ENCODE measurements around the gene RASSF3.
"Not testable (repeated sequence)": the region's sequence is repeated elsewhere in the genome, so short reads cannot be mapped to it uniquely, and the experiment has no call there.

RASSF3 gene

DNA sequence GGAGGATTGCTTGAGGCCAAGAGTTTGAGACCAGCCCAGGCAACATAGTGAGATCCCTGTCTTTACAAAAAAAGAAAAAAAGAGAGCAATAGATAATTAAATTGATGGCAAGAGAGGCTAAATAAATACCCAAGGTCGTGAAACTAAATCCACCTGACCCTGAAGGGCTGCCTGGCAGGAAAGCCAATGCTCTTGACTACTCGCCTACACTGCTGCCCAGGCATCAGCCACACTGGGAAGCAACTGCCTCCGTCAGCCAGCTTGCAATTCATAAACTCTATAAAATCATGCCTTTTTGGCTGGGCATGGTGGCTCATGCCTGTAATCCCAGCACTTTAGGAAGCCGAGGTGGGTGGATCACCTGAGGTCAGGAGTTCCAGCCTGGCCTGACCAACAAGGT lies 31.7 kb upstream of the RASSF3 start:
- TF ChIP-seq CTCF (IDR thresholded peaks at IDR 0.05; ENCODE audit: insufficient read depth, low read length, missing control alignments) = no peak
- H3K4me3 ChIP-seq (ENCODE audit: low read depth, low read length) = no peak overlapping the region
- no peak for DNase-seq (ENCODE audit: low read depth, low spot score)
- POLR2A ChIA-PET = no interaction called here
- CTCF ChIA-PET = interaction anchor here (1.1 kb wide), 1 partner anchor 27 kb away, joined by 3 read pairs; no protein-coding TSS in a partner anchor

GRCh38 chr12:64580681-64581080 lies 29.6 kb upstream of the RASSF3 start:
- ChIA-PET CTCF (no interaction called here), POLR2A (no interaction called here)

GRCh38 chr12:64582114-64582513 lies 28.2 kb upstream of the RASSF3 start:
- CTCF ChIA-PET = interaction anchor here (1.0 to 2.1 kb wide), 4 partner anchors 9 to 134 kb away, joined by 3 to 8 read pairs (median 3); no protein-coding TSS in a partner anchor
- POLR2A ChIA-PET = no interaction called here
- TF ChIP-seq CTCF (IDR thresholded peaks at IDR 0.05; ENCODE audit: insufficient read depth, low read length, missing control alignments) = no peak

More at GRCh38 chr12:64580681-64581080, 29.6 kb upstream of the RASSF3 start:
- H3K4me3 ChIP-seq (ENCODE audit: low read depth, low read length) = no peak overlapping the region
- DNase-seq (ENCODE audit: low read depth, low spot score) = no peak
- no peak for TF ChIP-seq CTCF (IDR thresholded peaks at IDR 0.05; ENCODE audit: insufficient read depth, low read length, missing control alignments)

DNA sequence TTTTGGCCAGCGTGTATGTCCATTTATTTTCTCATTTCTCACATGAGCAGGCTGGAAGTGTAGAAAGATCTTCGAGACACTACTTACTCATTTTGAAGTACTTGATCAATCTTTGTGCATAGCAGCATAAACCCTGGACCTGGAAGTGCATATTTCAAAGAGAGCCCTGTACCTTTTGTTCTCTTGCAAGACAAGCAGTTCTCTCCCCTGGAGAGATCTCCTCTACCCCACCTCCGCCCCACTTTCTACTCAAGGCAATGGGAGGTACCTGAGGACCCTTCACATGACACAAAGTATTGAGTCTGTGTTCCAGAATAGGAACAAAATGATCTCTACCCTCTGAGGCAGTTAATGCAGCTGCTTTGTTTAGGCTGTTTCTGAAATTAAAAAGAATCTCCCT lies 27.4 kb upstream of the RASSF3 start:
- POLR2A ChIA-PET = no interaction called here
- TF ChIP-seq CTCF (IDR thresholded peaks at IDR 0.05; ENCODE audit: insufficient read depth, low read length, missing control alignments) = no peak
- CTCF ChIA-PET = interaction anchor here (1.0 to 2.1 kb wide), 2 partner anchors 34 to 115 kb away, joined by 3 to 8 read pairs; no protein-coding TSS in a partner anchor
- no peak for DNase-seq (ENCODE audit: low read depth, low spot score)
- H3K4me3 ChIP-seq (ENCODE audit: low read depth, low read length) = no peak overlapping the region

More at GRCh38 chr12:64582114-64582513, 28.2 kb upstream of the RASSF3 start:
- no peak for DNase-seq (ENCODE audit: low read depth, low spot score)
- no peak overlapping the region for H3K4me3 ChIP-seq (ENCODE audit: low read depth, low read length)

DNA sequence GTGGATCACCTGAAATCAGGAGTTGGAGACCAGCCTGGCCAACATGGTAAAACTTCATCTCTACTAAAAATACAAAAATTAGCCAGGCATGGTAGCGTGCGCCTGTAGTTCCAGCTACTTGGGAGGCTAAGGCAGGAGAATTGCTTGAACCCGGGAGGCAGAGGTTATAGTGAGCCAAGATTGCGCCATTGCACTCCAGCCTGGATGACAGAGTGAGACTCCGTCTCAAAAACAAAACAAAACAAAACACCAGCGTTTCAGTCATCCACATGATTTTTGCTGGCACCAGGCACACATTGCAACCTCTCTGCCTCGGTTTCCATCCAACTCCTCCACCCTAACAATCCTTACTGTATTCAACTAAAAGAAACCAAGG lies 26.9 kb upstream of the RASSF3 start:
- DNase-seq (ENCODE audit: low read depth, low spot score); POLR2A ChIA-PET; H3K4me3 ChIP-seq (ENCODE audit: low read depth, low read length): not testable (repeated sequence)
- CTCF ChIA-PET = interaction anchor here (0.8 to 2.1 kb wide), 3 partner anchors 9 to 114 kb away, joined by 3 to 8 read pairs (median 3); no protein-coding TSS in a partner anchor

DNA sequence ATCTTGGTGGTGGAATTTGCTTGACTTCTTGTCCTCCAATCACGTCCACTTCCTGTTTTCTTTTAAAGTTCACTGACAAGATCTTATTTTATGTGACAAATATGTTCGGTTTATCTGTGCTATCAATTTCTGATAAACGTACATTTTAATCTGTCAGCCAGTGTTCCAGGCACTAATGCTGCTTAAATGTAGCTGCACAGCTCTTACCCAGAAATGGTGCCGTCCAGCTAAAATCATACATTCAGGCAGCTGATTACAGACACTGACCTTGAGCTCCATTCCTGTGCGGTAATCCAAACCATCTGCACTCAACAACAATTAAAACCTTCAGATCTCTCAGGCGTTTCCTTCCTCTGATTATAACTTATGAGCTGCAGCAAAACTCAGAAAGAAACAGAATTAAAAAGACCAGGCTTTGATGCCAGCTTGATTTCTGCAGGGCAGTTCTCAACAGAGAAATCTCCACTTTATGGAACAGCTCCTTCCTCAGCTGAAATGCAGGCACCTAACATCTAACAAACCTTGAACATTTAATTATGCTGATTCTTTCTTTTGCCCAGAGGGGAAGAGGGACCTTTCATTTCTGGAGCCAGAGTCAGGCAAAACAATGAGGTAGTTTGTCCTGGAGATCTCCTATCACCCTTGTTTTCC lies 26.4 kb upstream of the RASSF3 start:
- TF ChIP-seq CTCF (IDR thresholded peaks at IDR 0.05; ENCODE audit: insufficient read depth, low read length, missing control alignments) = no peak

DNA sequence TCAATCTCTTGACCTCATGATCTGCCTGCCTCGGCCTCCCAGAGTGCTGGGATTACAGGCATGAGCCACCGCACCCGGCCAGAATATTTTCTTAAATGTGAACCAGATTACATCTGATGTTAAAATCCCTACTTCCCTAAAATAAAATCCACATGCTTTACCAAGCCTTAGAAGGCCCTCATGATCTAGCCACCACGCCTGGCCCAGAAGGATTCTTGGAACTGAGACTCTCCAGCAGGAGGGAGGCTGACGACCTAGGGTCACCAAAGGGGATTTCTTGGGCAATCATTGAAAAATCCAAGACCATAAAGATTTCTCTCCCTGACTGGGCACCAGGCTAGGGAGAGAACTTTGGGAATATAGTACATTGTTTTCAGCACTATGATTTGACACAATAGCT lies 25.2 kb upstream of the RASSF3 start:
- no peak overlapping the region for H3K4me3 ChIP-seq (ENCODE audit: low read depth, low read length)
- TF ChIP-seq CTCF (IDR thresholded peaks at IDR 0.05; ENCODE audit: insufficient read depth, low read length, missing control alignments) = no peak
- CTCF ChIA-PET = no interaction called here
- POLR2A ChIA-PET = no interaction called here
- DNase-seq (ENCODE audit: low read depth, low spot score) = no peak

More for the DNA sequence above, 26.4 kb upstream of the RASSF3 start:
- H3K4me3 ChIP-seq (ENCODE audit: low read depth, low read length) = no peak overlapping the region
- DNase-seq (ENCODE audit: low read depth, low spot score) = no peak
- POLR2A ChIA-PET = interaction anchor here (0.7 kb wide), 1 partner anchor 23 kb away, joined by 3 read pairs; no protein-coding TSS in a partner anchor
- CTCF ChIA-PET = interaction anchor here (0.8 to 1.4 kb wide), 2 partner anchors 10 to 113 kb away, joined by 3 read pairs; no protein-coding TSS in a partner anchor

Measured in AG04449 (cell line).